Measurements from ENCODE around the gene RNF214.

Gene RNF214

DNA sequence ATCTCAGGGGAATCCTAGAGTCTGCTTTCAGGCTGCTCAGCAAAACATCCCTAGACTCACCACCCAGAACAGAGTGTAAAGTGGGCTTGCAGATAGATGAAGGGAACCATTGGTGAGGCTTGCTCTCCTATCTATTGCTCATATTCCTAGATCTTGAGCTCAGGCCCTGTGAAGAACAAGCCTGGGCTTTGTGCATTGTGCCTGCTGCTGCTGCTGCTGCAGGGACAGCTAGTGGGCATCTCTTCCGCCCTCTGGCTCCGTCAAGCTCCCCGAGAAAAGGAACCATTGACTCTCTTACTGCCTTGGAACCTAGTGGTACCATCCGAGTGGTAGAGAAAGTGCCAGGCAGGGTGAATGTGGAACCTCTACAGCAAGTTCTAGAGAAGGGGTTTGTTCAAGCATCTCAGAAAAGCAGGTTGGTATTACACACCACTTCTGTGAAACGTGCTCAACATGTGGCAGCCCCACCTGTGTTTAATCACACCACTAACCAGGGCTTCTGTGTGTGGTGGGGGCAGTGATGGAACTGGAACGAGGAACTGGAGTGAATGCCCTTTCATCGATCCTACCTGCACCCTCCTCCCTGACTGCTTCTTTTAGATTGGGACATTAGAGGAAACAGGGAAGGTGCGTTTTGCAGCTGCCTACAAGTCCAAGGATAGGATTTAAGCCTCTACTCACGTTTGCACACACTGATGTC is 63.1 kb downstream of the RNF214 start:
- no peak for FAIRE-seq
- DNase-seq (ENCODE audit: insufficient read length, low spot score) = no peak
- TF ChIP-seq, protein P1, sequence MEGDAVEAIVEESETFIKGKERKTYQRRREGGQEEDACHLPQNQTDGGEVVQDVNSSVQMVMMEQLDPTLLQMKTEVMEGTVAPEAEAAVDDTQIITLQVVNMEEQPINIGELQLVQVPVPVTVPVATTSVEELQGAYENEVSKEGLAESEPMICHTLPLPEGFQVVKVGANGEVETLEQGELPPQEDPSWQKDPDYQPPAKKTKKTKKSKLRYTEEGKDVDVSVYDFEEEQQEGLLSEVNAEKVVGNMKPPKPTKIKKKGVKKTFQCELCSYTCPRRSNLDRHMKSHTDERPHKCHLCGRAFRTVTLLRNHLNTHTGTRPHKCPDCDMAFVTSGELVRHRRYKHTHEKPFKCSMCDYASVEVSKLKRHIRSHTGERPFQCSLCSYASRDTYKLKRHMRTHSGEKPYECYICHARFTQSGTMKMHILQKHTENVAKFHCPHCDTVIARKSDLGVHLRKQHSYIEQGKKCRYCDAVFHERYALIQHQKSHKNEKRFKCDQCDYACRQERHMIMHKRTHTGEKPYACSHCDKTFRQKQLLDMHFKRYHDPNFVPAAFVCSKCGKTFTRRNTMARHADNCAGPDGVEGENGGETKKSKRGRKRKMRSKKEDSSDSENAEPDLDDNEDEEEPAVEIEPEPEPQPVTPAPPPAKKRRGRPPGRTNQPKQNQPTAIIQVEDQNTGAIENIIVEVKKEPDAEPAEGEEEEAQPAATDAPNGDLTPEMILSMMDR (IDR thresholded peaks at IDR 0.05; ENCODE audit: insufficient read depth, missing control alignments) = no peak

DNA sequence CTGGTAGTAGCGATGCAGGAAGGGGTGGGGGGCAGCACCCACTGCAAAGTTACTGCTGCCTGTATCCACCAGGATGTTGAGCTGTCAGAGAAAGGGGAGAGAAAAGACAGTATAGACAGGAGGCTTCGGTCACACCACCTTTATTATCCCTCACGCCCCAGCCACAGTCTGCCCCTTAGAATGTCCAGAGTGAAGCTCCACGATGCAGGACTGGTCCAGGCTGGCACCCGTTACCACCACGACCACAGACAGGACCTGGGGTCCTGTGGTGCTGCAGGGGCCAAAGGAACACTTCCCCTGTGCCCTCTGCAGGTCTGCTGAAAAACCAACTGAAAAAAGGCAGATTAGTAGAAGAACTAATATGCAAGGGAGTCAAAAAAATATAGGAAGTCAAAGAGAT is 64.4 kb downstream of the RNF214 start:
- no peak for FAIRE-seq
- no peak for DNase-seq (ENCODE audit: insufficient read length, low spot score)
- TF ChIP-seq, protein P1 (IDR thresholded peaks at IDR 0.05; ENCODE audit: insufficient read depth, missing control alignments) = no peak

DNA sequence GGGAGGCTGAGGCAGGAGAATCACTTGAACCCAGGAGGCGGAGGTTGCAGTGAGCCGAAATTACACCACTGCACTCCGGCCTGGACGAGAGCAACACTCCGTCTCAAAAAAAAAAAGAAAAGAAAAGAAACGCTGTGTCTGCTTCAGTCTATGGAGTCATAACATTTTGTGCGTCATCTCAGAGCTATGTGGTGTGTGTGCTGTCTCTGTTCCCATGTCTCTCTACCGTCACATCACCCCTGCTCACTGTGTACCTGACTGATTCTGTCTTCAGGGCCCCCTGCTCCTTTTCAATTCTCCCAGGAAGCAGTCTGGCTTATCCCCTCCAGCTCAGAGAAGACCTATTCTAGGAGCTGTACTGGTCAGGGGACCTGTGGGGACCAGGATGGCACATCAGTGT is 65.7 kb downstream of the RNF214 start:
- no peak for FAIRE-seq
- TF ChIP-seq, protein P1 (IDR thresholded peaks at IDR 0.05; ENCODE audit: insufficient read depth, missing control alignments) = no peak
- DNase-seq (ENCODE audit: insufficient read length, low spot score) = no peak

DNA sequence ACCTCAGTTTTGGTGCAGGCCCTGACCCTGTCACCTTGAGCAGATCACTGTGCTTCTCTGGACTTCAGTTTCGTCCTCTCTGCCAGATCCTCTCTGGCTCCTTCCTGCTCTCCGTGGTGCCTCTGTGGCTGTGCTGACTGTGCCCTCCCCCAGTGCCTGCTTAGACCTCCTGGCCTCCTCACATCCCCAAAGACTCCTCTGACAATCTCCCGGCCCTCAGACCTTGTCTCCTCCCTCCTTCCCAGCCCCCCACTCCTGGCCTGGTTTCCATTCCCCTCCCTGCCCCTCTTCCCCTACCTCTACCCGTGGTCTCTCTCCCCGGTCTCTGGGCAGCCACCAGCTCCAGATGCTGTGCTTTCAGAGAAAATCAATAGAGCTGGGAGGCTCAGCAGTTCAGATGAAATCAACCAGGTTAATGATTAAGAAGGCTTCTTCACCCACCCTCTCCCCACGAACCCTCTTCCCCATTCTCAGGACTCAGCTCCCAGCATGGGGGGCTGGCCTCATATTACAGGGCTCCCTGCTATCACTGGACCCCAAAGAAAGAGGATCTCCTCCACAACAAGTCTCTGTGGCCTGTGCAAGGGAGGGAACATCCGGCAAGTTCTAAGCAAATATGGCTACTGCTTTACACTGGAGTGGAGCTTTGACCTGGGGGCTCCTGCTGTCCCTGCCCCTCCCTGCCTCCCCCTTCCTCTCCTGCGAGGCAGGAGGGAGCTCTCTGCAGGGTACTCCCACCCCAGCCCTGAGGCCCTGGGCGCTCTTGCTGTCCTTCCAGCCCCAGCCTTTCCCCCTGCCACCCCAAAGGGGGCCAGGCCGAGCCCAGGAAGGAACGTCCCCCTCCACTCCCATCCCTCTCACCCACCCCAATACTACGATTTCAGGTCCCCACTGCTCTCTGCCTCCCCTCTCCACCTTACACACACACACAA is 67.1 kb downstream of the RNF214 start:
- TF ChIP-seq, protein P1 (IDR thresholded peaks at IDR 0.05; ENCODE audit: insufficient read depth, missing control alignments) = no peak
- DNase-seq (ENCODE audit: insufficient read length, low spot score) (no peak), FAIRE-seq (no peak)

DNA sequence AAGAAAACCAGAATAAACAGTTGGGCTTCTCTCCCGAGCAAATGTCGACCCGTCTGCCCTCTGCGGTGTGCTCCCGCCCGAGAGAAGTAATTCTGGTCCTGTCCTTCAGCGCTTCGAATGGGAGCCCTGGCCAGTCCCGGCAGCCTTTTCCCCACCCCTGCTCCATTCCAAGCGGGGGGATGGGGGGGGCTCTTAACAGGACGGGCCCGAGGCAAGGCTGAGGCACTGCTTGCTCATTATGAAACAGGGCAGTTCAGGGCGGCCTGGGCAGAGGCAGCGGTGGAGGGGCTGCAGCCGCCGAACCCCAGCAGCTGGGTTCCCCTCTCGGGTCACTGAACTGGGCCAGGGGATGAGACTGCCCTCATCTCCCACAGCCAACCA is 67.8 kb downstream of the RNF214 start:
- TF ChIP-seq, protein P1 (IDR thresholded peaks at IDR 0.05; ENCODE audit: insufficient read depth, missing control alignments) = no peak
- DNase-seq (ENCODE audit: insufficient read length, low spot score) = no peak
- FAIRE-seq = no peak

DNA sequence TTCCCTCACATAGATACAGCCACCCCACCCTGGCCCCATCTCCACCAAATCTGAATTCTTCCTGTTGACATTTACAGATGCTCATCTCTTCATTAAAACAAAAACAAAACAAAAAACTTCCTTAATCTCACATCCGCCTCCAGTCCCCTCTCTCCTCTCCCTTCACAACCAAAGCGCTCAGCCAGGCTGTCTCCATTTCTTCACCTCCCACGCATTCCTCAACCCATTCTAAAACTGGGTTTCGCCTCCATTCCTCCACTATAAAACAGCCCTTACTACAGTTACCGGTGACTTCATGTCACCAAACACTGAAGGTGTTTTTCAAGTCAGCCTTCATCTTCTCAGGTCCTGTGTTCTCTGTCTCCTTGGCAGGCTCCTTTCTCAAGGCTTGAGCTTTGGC is 68.3 kb downstream of the RNF214 start:
- FAIRE-seq (no peak), DNase-seq (ENCODE audit: insufficient read length, low spot score) (no peak)
- TF ChIP-seq, protein P1 (IDR thresholded peaks at IDR 0.05; ENCODE audit: insufficient read depth, missing control alignments) = no peak

DNA sequence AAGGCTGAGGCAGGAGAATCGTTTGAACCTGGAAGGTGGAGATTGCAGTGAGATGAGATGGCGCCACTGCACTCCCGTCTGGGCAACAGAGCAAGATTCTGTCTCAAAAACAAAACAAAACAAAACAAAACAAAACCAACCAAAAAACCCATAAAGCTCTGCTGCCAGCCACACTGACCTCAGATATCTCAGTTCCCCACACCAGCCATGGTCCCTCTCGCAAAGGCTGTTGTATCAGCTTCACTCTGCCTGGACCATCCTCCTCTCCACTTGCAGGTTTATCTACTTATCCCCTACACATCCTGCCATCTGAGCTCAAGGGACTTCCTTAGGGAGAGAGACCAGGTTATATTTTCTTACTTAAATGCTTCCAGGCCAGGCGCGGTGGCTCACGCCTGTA is 69.8 kb downstream of the RNF214 start:
- TF ChIP-seq, protein P1 (IDR thresholded peaks at IDR 0.05; ENCODE audit: insufficient read depth, missing control alignments) = no peak
- no peak for FAIRE-seq

More for the DNA sequence above, 69.8 kb downstream of the RNF214 start:
- no peak for DNase-seq (ENCODE audit: insufficient read length, low spot score)

All from D721Med (cell line).